ENCODE measurements around the gene KSR1.

- TF ChIP-seq CTCF (IDR thresholded peaks at IDR 0.05; ENCODE audit: low read depth, low read length): no peak
- TF ChIP-seq EZH2phosphoT487 (IDR thresholded peaks at IDR 0.05; ENCODE audit: low read depth): no peak
Observed at GRCh38 chr17:27596566-27597187, 140.4 kb downstream of the KSR1 start.

Data from OCI-LY3 (cell line).